HG03565 (cell line): Measurements from ENCODE around the gene SCTR.

Experiments
- ATAC-seq: cut with Tn5 transposase; IDR thresholded peaks from one replicate; pipeline ENCODE4 v1.9.1; 2021; ENCODE audit warnings: mild to moderate bottlenecking, moderate library complexity; ENCODE audit not compliant: unreplicated experiment

The SCTR gene

DNA sequence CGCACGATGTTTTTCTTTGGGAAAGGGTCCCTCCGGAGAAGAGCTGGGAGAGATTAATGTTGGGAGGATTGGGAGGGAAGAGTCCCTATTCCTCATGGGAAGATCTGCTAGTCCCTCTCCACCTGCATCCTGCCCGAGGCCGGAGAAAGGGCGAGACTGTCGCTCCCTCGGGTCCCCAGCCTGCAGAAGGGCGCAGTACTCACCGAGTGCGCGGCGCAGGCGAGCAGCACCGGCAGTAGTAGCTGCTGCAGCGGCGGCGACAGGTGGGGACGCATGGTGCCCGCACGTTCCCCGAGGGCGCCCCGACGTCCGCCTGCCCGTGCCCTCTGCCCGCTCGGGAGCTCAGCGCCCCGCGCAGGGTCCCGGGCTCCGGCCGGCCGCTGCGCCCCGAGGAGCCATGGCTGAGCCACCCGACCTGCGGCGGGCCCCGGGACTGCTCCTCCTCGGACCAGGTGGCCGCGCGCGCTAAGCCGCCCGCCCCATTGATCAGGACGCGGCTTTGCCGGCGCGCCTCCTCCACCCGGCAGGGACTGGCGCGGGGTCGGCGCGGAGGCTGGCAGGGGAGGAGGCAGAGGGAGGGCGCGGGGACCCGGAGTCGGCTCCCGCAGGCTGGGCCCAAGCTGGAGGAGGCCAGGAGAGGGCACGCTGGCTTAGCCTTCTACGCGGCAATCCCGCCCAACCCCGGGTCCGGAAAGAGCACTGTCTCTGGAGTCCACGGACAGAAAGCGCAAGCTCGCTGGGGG, at the start of gene SCTR:
Gene SCTR, minus strand, starts transcription at position 532 of the 743 bp plus-strand sequence. Its CDS starts 257 bp downstream, at position 275.
- ATAC-seq = no peak

DNA sequence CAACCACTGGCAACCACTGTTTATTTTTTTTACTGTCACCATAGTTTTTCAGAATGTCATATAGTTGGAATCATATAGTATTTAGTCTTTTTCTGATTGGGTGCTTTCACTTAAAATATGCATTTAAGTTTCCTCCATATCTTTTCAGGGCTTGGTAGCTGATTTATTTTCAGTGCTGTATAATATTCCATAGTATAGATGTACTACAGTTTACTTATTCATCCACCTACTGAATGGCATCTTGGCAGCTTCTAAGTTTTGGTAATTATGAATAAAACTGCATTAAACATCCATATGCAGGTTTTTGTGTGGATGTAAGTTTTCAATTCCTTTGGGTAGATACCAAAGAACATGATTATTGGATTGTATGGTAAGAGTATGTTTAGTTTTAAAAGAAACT, 43.0 kb upstream of the SCTR start:
- ATAC-seq = no peak

- no peak for ATAC-seq
Observed at GRCh38 chr2:119565481-119565880, 41.2 kb upstream of the SCTR start.

DNA sequence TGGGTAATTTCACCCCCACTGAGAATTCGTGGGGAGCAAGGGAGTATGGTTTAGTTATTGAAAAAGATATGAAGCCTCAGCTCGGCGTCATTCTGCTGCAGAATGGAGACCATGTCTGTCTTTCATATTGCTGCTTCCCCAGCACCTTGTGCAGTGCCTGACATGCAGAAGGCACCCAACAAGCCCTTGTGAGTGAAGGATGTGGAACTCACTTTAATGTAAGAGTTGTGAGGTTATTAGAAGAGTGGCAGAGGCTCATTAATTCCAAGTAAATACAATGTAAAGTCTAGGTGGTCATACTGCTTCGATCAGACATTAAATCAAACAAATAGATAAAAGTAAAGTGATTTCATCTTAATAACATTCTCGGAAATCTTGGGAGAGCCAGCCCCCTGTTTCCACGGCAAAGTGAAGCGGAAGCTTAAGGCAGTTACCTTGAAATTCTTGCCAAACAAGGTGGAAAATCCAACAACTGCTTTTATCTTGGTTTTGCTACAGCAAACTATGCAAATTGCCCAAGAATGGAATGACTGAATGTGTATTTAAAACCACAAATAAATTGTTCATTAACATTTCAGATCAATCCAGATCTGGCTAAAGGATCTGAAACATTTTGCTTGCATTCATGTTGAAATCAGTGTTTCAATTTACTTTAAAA, 29.5 kb upstream of the SCTR start:
- ATAC-seq = no peak

- ATAC-seq = no peak
Observed at GRCh38 chr2:119552902-119553301, 28.6 kb upstream of the SCTR start.

DNA sequence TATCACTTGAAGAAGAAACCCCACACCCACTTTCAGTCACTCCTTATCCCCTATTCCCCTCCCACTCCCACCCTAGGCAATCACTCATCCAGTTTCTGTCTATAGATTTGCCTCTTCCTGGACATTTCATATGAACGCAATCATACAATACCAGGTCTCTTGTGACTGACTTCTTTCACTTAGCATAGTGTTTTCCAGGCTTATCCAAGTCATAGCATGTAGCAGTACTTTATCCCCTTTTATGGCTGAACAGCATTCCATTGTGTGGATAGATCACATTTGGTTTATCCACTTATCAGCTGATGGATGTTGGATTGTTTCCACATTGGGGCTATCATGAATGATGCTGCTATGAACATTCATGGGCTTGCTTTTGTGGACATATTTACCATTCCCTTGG, 26.6 kb upstream of the SCTR start:
- ATAC-seq = no peak

DNA sequence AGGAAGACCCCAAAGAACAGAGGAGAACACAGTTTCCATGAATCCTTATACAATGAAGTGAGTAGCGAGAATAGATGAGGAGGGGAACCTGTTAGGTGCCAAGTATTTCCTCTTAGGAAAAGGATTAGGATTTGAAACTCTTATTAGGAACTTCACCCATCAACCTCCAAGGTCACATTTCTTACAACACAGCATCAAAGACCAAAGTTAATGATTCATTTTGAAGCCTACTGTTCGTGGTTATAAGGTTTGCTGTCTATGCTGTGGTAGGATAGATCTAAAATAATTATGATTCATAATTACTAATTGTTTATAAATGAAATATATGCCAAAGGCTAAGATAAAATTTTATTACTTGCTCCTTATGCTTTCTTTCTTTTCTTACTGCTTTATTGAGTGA, 26.1 kb upstream of the SCTR start:
- ATAC-seq = no peak

GRCh38 chr2:119549241-119549640, 25.0 kb upstream of the SCTR start:
- ATAC-seq = no peak

GRCh38 chr2:119548516-119549120, 24.3 kb upstream of the SCTR start:
- no peak for ATAC-seq

GRCh38 chr2:119546447-119546767, 22.1 kb upstream of the SCTR start:
- ATAC-seq = no peak

DNA sequence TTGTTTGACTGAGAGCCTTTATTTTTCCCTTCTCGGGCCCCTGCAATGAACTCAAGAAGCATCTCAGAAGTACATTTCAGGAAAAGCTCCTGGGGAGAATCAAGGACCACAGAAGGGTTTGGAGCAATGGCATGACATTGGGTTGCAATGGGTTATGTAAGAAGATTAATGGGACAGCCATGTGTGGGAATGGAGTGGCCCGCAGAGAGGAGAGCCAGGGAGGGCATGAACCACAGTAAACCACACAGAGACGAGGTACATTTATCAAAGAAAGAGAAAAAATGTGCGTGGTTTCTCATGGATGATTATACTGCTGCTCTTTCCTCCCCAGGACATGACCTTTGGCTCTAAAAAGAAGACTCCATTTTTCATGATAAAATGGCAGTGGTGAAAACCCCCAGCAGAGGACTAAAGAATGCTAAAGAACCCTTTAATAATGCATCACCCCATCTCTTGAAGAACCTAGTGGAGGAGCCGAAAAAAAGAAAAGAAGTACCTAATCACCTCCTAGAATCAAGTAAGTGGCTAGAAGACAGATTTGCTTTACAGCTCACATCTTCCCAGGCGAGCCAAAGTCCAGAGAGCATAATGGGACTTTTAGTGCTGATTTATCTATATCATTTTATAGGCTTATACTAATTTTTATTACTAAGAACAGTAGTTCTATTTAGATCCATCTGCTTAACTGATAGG, 21.6 kb upstream of the SCTR start:
- ATAC-seq = no peak

DNA sequence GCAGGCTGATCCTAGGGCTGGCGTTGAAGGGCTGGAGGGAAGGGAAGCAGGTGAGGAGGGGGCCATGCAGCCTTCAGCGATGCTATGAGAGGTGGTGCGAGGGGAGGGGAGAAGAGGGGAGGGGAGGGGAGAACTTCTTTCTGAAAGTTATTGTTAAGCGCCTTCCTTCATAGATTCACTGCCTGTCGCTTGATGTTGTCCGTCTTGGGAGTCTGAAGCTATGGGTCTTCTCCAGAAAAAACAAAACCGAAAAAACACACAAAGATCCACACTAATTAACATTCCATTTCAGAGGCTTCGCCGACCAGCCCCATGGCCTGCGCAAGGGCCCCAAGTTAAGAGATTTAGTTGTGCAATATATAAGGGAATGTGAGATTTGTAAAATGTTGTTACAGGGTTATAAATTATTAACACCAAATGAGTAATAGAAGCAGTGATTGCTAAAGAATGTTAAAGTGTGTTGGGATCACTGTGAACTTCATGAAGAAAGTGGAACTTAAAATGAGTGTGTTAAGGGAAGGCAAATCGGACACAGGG, 20.7 kb upstream of the SCTR start:
- no peak for ATAC-seq

GRCh38 chr2:119544075-119544938, 20.0 kb upstream of the SCTR start, which contains the start of gene CFAP221:
TSS of gene CFAP221 (plus strand) at chr2:119544449. CDS start at chr2:119546132, 1,683 bp downstream.
- peak; percentile 48 for ATAC-seq

GRCh38 chr2:119541476-119541875, 17.2 kb upstream of the SCTR start:
- ATAC-seq = no peak

DNA sequence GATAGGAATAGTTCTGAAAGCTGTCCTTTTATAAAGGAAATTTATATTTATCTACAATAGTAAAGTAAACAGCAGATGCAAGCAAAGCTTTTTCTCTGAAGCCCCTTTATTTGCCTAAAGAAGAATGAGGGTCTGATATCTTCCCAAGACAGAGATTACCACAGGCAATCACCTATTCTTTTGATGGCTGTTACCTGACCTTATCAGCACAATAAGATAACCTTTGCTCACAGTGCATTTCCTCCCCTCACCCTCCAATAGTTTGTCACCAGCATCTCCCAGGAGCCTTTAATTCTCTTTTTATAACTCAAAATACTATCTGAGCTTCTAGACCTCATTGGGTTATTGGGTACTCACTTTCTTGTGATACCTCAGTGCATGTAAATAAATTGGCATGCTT, 13.5 kb upstream of the SCTR start:
- no peak for ATAC-seq

DNA sequence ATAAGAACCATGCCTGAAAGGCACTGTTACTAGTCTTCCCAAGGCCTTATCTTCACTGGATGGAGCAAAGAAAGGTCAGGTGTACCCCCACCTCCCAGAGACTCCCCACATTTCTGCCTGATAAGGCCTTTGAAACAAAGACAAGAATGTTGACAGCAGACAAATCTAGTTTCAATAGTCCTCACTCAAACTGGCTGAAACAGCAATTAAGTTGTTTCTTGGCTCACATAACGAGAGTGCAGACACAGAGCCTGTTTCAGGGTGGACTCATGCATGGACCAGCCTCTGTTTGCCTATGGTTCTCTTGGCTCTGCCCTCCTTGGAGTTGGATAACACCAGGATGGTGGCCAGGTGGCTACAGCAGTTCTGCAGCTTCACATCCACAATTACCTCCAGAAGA, 12.4 kb upstream of the SCTR start:
- ATAC-seq = no peak

GRCh38 chr2:119536211-119536610, 11.9 kb upstream of the SCTR start:
- ATAC-seq = no peak

- no peak for ATAC-seq
Observed at GRCh38 chr2:119533560-119533959, 9.3 kb upstream of the SCTR start.

DNA sequence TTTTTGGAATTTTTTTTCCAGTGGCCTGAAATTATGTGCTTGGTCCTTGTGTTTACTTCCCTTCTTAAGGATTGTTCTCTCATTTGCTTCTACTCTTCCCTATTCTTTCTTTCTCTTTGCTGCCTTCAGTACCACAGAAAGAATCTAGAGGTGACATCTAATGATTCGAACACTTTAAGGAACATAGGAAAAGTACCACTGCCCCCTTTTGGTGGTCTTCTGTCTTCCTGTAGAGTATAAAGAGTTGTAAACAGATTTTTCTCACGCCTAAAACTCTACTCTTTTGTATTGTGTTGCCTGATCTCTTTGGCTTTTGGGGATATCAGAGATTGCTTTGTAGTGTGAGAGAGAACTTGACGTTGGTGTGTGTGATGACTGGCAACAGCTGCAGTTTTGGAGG, 7.0 kb upstream of the SCTR start:
- no peak for ATAC-seq

DNA sequence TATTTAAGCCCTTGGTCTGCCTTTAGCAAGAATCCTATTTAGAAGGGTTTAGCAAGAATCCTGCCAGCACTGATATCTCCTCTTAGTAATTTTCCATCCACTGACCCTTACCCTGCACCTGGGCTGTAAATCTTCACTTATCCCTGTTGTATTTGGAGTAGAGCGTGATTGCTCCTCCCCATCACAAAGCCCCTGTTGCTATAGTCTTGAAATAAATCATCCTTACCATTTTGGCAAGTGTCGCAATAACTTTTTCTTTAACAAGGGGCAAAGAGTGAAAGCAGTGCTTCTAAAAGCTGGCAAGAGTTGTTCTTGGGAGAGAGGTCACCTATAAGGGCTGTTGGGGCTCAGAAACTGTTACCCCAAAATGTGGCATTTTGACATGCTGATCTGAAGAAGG, 3.7 kb upstream of the SCTR start:
- no peak for ATAC-seq
